HepG2 (cell line): Measurements from ENCODE around the gene DPH7. TPM values are rescaled to one million over a fixed set of nuclear protein-coding genes. Genes with fewer than 3 reads are reported as not detected.
A peak's percentile ranks its signal among the peaks of the same experiment; 100 is the strongest.

ENCODE experiments used
- ARNT2 ChIP-seq: sonication (generic); formaldehyde crosslinking; IDR thresholded peaks from 2 replicates; pipeline ENCODE4 v1.8.0; 2022; ENCODE audit warnings: mild to moderate bottlenecking, low read depth, missing genetic modification reagents, moderate library complexity
- BRCA1 ChIP-seq: sonication (generic); formaldehyde crosslinking; IDR thresholded peaks from 2 replicates; pipeline ENCODE4 v1.4.0; 2020; ENCODE audit warnings: missing genetic modification reagents
- JUN ChIP-seq: sonication (generic); formaldehyde crosslinking; IDR thresholded peaks from 2 replicates; pipeline ENCODE4 v1.4.0; 2020; ENCODE audit warnings: mild to moderate bottlenecking, missing genetic modification reagents
- MAF1 ChIP-seq: sonication (generic); formaldehyde crosslinking; IDR thresholded peaks from 2 replicates; pipeline ENCODE4 v1.5.0; 2020; ENCODE audit warnings: missing genetic modification reagents, borderline replicate concordance
- MZF1 ChIP-seq: sonication (generic); formaldehyde crosslinking; IDR thresholded peaks from 2 replicates; pipeline ENCODE4 v1.8.1; 2023; ENCODE audit warnings: mild to moderate bottlenecking, missing genetic modification reagents, borderline replicate concordance
- NFRKB ChIP-seq: fragments of 450-650 bp; IDR thresholded peaks from 2 replicates; pipeline ENCODE4 v1.6.1; 2017
- NFYC ChIP-seq: IDR thresholded peaks from 2 replicates; pipeline ENCODE4 v1.6.1; 2016; ENCODE audit warnings: missing genetic modification reagents, missing compliant biosample characterization
- RBM22 ChIP-seq: fragments of 200-400 bp; formaldehyde crosslinking; optimal IDR thresholded peaks from 2 replicates; pipeline ENCODE3; 2017; ENCODE audit warnings: mild to moderate bottlenecking, low read length, moderate library complexity
- SOX6 ChIP-seq, 2 experiments: fragments of 450-650 bp in 1 of 2; sonication (generic) in 1 of 2; formaldehyde crosslinking in 1 of 2; IDR thresholded peaks; 2 replicates each; pipeline versions ENCODE4 v1.4.0 to v1.6.1; 2017 to 2020; ENCODE audit warnings: antibody characterized with exemption in 1 of 2, mild to moderate bottlenecking in 1 of 2, missing genetic modification reagents in 1 of 2
- SRSF9 ChIP-seq: fragments of 200-400 bp; formaldehyde crosslinking; IDR thresholded peaks from 2 replicates; pipeline ENCODE4 v1.6.1; 2018; ENCODE audit warnings: borderline replicate concordance, mild to moderate bottlenecking, low read depth, low read length; ENCODE audit not compliant: insufficient read depth, poor library complexity, severe bottlenecking
- ZMYM2 ChIP-seq: sonication (generic); formaldehyde crosslinking; IDR thresholded peaks from 2 replicates; pipeline ENCODE4 v1.8.0; 2022; ENCODE audit warnings: mild to moderate bottlenecking, missing genetic modification reagents
- ZNF296 ChIP-seq: sonication (generic); formaldehyde crosslinking; conservative IDR thresholded peaks from 2 replicates; pipeline ENCODE4 v1.5.0; 2020; ENCODE audit warnings: mild to moderate bottlenecking, missing genetic modification reagents
- ZNF430 ChIP-seq: sonication (generic); formaldehyde crosslinking; IDR thresholded peaks from 2 replicates; pipeline ENCODE4 v1.9.0; 2021; ENCODE audit warnings: mild to moderate bottlenecking, missing genetic modification reagents
- ZNF510 ChIP-seq: sonication (generic); formaldehyde crosslinking; IDR thresholded peaks from 2 replicates; pipeline ENCODE4 v1.4.0; 2020; ENCODE audit warnings: low read depth, mild to moderate bottlenecking, missing genetic modification reagents
- polyA plus RNA-seq, 8 experiments: library from polyadenylated mRNA; depleted of rRNA in 3 of 8; stranded (reverse) in 7 of 8; unstranded in 1 of 8; fragments of >200 nt; fragmentation: Illumina TruSeq in 4 of 8; extraction: Trizol in 4 of 8; gene quantifications; 2 replicates each; pipeline versions ENCODE4 v1.2.1 to v1.2.3, GENCODE V29; 2011 to 2016; ENCODE audit warnings: low read depth in 4 of 8, missing spikeins in 1 of 8, mixed read lengths in 1 of 8; ENCODE audit not compliant: insufficient read depth in 1 of 8
- total RNA-seq, 5 experiments: library from RNA; depleted of rRNA; stranded (reverse); fragments of >200 nt; fragmentation: Illumina TruSeq; extraction: Trizol; gene quantifications; 2 replicates each; pipeline ENCODE4 v1.2.3, GENCODE V29; 2016; ENCODE audit warnings: low read depth in 1 of 5
- TF ChIP-seq, protein P1 (sequence below): sonication (generic); formaldehyde crosslinking; IDR thresholded peaks from 2 replicates; pipeline ENCODE4 v1.8.0; 2022; ENCODE audit warnings: mild to moderate bottlenecking, missing genetic modification reagents, moderate library complexity
- TF ChIP-seq, protein P2 (sequence below): sonication (generic); formaldehyde crosslinking; IDR thresholded peaks from 2 replicates; pipeline ENCODE4 v1.4.0; 2020; ENCODE audit warnings: mild to moderate bottlenecking, missing genetic modification reagents
- TF ChIP-seq, protein P3 (sequence below), 2 experiments: fragments of 450-650 bp in 1 of 2; sonication (generic) in 1 of 2; formaldehyde crosslinking; IDR thresholded peaks; 2 replicates each; pipeline versions ENCODE4 v1.5.0 to v1.8.0; 2020 to 2022; ENCODE audit warnings: mild to moderate bottlenecking in 1 of 2, missing genetic modification reagents in 1 of 2

DPH7 gene
- total and polyA plus RNA-seq, 2 of the 13 experiments (the other 11 are each of a cell fraction or from before 2014, with no cell fraction given): 27.6 to 31.6 TPM

DNA sequence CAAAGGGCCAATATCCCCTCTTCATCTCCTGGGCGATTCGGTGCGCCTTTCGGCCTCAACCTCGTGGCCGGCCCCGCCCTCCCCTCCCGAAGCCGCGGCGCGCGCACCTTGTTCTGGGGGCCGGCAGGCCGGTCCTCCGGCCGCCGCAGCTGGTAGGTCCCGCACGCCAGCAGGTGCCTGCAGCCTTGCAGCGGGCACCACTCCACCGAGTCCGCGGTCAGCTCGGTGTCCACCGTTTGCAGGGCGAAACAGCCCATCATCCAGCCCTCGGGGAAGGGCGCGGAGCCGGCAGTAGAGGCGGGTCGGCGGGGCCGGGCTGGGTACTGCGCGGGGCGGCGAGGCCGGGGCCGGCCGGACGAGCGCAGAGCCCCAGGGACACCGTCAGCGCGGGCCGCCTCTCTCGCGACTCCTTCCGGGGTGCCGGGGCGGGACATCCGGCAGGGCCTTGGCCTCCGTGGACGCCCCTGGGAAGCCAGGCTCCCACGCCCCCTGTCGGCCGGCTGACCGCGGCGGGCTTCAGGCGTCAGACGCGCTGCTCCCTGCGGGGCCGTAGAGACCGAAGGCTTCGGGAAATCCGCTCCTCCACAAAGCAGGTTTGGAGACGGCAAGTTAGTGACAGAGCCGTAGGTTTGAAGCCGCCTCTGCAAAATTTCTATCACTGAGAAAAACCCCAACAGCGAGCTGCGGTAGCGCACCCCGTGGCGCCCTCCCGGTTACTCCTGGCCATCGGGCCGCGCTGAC, at the start of gene DPH7 (continued):
- TF ChIP-seq JUN (CRISPR knock-in tag): 0 out of 2 replicates have a peak, but pooled peaks have one; percentile 27
- peak; percentile 67; the same call in 1 of the 2 replicates for TF ChIP-seq ZNF430 (CRISPR knock-in tag)
- TF ChIP-seq, protein P1, sequence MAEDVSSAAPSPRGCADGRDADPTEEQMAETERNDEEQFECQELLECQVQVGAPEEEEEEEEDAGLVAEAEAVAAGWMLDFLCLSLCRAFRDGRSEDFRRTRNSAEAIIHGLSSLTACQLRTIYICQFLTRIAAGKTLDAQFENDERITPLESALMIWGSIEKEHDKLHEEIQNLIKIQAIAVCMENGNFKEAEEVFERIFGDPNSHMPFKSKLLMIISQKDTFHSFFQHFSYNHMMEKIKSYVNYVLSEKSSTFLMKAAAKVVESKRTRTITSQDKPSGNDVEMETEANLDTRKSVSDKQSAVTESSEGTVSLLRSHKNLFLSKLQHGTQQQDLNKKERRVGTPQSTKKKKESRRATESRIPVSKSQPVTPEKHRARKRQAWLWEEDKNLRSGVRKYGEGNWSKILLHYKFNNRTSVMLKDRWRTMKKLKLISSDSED (CRISPR knock-in tag): no peak
- no peak for TF ChIP-seq SRSF9
- TF ChIP-seq NFYC (CRISPR knock-in tag): no peak; the same call in 1 of the 2 replicates
- no peak for TF ChIP-seq SOX6 (IDR thresholded peaks at IDR 0.05)
- peak; percentile 34; the same call in 1 of the 2 replicates for TF ChIP-seq SOX6 (CRISPR knock-in tag; IDR thresholded peaks at IDR 0.05)
- TF ChIP-seq, protein P2, sequence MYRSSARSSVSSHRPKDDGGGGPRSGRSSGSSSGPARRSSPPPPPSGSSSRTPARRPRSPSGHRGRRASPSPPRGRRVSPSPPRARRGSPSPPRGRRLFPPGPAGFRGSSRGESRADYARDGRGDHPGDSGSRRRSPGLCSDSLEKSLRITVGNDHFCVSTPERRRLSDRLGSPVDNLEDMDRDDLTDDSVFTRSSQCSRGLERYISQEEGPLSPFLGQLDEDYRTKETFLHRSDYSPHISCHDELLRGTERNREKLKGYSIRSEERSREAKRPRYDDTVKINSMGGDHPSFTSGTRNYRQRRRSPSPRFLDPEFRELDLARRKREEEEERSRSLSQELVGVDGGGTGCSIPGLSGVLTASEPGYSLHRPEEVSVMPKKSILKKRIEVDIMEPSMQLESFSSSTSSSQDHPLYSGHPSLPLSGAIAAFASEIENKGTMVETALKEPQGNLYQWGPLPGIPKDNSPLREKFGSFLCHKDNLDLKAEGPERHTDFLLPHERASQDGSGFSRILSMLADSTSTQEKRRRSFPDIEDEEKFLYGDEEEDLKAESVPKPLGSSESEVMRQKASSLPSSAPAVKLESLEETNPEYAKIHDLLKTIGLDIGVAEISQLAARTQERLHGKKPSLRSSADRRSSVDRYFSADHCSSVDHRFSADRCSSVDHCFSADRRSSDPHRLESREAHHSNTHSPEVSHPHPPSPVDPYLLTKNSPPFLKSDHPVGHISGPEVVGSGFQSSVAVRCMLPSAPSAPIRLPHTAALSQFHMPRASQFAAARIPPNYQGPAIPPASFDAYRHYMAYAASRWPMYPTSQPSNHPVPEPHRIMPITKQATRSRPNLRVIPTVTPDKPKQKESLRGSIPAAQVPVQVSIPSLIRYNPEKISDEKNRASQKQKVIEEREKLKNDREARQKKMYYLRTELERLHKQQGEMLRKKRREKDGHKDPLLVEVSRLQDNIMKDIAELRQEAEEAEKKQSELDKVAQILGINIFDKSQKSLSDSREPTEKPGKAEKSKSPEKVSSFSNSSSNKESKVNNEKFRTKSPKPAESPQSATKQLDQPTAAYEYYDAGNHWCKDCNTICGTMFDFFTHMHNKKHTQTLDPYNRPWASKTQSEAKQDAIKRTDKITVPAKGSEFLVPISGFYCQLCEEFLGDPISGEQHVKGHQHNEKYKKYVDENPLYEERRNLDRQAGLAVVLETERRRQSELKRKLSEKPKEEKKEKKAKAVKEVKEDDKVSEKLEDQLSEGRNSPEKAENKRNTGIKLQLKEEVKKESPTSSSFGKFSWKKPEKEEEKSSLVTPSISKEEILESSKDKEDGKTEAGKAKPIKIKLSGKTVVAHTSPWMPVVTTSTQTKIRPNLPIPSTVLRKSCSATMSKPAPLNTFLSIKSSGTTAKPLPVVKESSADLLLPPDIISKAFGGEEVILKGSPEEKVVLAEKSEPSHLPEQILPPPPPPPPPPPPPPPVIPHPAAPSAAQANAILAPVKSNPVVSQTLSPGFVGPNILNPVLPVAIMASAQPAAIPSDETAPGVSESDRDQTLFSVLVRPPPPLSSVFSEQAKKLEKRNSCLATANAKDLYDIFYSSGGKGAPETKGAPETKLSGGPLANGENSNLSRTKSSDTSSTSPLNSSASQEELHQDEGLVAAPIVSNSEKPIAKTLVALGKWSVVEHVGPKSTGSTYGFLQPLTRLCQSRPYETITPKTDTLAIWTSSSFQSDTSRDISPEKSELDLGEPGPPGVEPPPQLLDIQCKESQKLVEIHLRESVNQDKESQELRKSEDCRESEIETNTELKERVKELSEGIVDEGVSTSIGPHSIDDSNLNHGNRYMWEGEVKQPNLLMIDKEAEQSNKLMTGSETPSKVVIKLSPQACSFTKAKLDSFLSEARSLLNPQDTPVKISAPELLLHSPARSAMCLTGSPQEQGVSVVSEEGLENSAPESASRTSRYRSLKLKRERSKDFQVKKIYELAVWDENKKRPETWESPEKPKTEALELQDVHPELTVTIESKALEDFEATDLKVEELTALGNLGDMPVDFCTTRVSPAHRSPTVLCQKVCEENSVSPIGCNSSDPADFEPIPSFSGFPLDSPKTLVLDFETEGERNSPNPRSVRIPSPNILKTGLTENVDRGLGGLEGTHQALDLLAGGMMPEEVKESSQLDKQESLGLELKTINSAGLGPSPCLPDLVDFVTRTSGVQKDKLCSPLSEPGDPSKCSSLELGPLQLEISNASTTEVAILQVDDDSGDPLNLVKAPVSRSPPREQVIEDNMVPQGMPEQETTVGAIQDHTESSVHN (CRISPR knock-in tag): no peak
- TF ChIP-seq, protein P3, sequence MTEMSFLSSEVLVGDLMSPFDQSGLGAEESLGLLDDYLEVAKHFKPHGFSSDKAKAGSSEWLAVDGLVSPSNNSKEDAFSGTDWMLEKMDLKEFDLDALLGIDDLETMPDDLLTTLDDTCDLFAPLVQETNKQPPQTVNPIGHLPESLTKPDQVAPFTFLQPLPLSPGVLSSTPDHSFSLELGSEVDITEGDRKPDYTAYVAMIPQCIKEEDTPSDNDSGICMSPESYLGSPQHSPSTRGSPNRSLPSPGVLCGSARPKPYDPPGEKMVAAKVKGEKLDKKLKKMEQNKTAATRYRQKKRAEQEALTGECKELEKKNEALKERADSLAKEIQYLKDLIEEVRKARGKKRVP (CRISPR knock-in tag; IDR thresholded peaks at IDR 0.05): peak in 1 of 2 experiments; percentile 61; a peak in 1 of 4 replicates
- TF ChIP-seq MAF1 (CRISPR knock-in tag): peak; percentile 80
- no peak for TF ChIP-seq ZNF510 (CRISPR knock-in tag)
- TF ChIP-seq ARNT2 (CRISPR knock-in tag): peak; percentile 90
- TF ChIP-seq NFRKB: no peak
- TF ChIP-seq RBM22: no peak
- TF ChIP-seq BRCA1 (CRISPR knock-in tag): no peak
- TF ChIP-seq MZF1 (CRISPR knock-in tag): no peak
- no peak for TF ChIP-seq ZNF296 (CRISPR knock-in tag)
- no peak for TF ChIP-seq ZMYM2
